ENCODE measurements around the gene WASHC3. TPM values are rescaled to one million over a fixed set of nuclear protein-coding genes. Genes with fewer than 3 reads are reported as not detected.

The WASHC3 gene
- total and polyA plus RNA-seq, 2 donors (not counting 3 experiments of a cell fraction or from before 2014, with no cell fraction given) = 27.8 to 28.8 TPM

DNA sequence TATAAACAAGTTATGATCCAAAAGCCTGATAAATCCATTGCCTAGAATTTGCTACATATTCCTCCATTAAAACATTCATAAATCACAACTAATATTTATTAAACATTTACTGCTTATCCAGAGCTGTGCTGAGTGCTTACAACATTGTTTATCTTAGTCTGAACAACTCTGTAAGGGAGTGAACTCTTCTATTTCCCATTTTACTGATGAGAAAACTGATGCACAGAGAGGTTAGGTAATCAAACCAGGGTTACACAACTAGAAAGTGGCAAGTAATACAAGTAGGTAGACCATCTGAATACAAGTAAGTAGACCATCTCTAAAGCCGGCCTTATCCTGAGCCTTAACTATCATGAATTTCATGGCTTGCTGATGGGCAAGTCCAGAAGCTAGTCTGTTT, 39.5 kb downstream of the WASHC3 start:
- FAIRE-seq (no peak), DNase-seq (ENCODE audit: low read depth, low spot score) (no peak)
- no peaks in the 10 kb centered on the region for H3K9me1 ChIP-seq (replicated peaks; ENCODE audit: control insufficient read depth, extremely low read depth, insufficient read depth, low read length)
- no peaks in the 10 kb centered on the region for H4K20me1 ChIP-seq (replicated peaks; ENCODE audit: control insufficient read depth, extremely low read depth, insufficient read depth, low read length)
- H3K9me3 ChIP-seq (replicated peaks; ENCODE audit: control insufficient read depth, insufficient read depth, low read length) = no peaks in the 10 kb centered on the region
- H2AFZ ChIP-seq (ENCODE audit: low read depth, low read length) = no peak overlapping the region
- POLR2A ChIA-PET = no interaction called here
- no peak overlapping the region for H3K27ac ChIP-seq (ENCODE audit: insufficient read depth, low read depth, low read length)
- no peaks in the 10 kb centered on the region for H3K36me3 ChIP-seq (ENCODE audit: control insufficient read depth in 2 of 2, extremely low read depth in 1 of 2, insufficient read depth in 2 of 2, low read length in 2 of 2)
- H3K4me1 ChIP-seq (ENCODE audit: control insufficient read depth, extremely low read depth, insufficient read depth, low read length) = no peaks in the 10 kb centered on the region
- no peaks in the 10 kb centered on the region for H3K27me3 ChIP-seq (ENCODE audit: control insufficient read depth in 2 of 2, insufficient read depth in 2 of 2, low read length in 2 of 2)
- intact Hi-C loops (cut with micrococcal nuclease) (no loop called here), dilution Hi-C loops (cut with MboI; ENCODE audit: extremely low pct_ligation_motif_present, low sequenced_read_pairs) (no loop called here)
- H3K4me3 ChIP-seq (replicated peaks in 1 of 3; ENCODE audit: insufficient read depth in 1 of 3, low read depth in 1 of 3, low read length in 3 of 3) = no peak overlapping the region
- H3K79me2 ChIP-seq (ENCODE audit: control insufficient read depth, insufficient read depth, low read length) = no peaks in the 10 kb centered on the region
- no TSS peak for BruUV-seq (replicated peaks)
- no peak overlapping the region for H3K9ac ChIP-seq (replicated peaks; ENCODE audit: extremely low read depth, insufficient read depth, low read length)
- no peak overlapping the region for H3K4me2 ChIP-seq (ENCODE audit: insufficient read depth, low read length)
- CTCF ChIA-PET = no interaction called here
- no peak for TF ChIP-seq POLR2AphosphoS5 (IDR thresholded peaks at IDR 0.05; ENCODE audit: insufficient read depth, low read depth, low read length)
- TF ChIP-seq, protein P1, sequence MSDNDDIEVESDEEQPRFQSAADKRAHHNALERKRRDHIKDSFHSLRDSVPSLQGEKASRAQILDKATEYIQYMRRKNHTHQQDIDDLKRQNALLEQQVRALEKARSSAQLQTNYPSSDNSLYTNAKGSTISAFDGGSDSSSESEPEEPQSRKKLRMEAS (IDR thresholded peaks at IDR 0.05; ENCODE audit: insufficient read depth, insufficient read length) = no peak

DNA sequence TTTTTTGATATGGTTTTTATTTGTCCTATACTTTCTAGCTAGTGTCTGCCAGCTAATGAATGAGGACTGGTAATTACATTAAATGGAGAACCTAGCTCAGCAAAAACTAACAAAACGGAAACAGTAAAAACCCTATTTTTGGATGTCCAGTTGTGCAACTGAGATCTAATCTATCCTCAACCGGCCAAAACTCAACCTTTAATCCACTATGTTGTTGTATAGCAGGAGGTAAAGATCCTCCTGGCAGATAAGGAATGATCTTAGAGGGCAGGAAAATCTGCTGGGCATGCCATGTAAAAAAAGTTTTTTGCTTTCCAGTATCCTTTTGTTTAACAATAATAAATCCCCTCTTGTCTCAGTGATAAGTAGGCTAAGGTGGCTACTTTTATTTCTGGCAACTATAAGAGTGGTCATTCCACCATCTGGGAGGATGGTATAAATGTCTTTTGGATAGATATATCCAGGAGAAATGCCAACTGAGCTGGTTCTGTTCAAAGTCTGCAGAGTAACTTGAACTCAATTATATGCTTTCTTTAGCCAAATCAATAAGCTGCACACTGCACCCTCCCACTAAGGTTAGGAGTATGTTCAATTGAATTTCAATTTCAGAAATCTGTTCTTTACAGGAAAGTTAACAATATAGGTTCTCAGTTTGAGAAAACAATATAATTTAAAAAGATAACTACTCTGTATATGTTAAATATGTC, 40.1 kb downstream of the WASHC3 start:
- intact Hi-C loops (cut with micrococcal nuclease) = no loop called here
- no peaks in the 10 kb centered on the region for H3K36me3 ChIP-seq (ENCODE audit: control insufficient read depth in 2 of 2, extremely low read depth in 1 of 2, insufficient read depth in 2 of 2, low read length in 2 of 2)
- H3K4me3 ChIP-seq (replicated peaks in 1 of 3; ENCODE audit: insufficient read depth in 1 of 3, low read depth in 1 of 3, low read length in 3 of 3) = no peak overlapping the region
- H3K27me3 ChIP-seq (ENCODE audit: control insufficient read depth in 2 of 2, insufficient read depth in 2 of 2, low read length in 2 of 2) = no peaks in the 10 kb centered on the region
- ChIA-PET CTCF (no interaction called here), POLR2A (no interaction called here)
- no peak overlapping the region for H3K27ac ChIP-seq (ENCODE audit: insufficient read depth, low read depth, low read length)
- DNase-seq (ENCODE audit: low read depth, low spot score) = no peak
- H4K20me1 ChIP-seq (replicated peaks; ENCODE audit: control insufficient read depth, extremely low read depth, insufficient read depth, low read length) = no peaks in the 10 kb centered on the region
- H3K79me2 ChIP-seq (ENCODE audit: control insufficient read depth, insufficient read depth, low read length) = no peaks in the 10 kb centered on the region
- TF ChIP-seq, protein P2, sequence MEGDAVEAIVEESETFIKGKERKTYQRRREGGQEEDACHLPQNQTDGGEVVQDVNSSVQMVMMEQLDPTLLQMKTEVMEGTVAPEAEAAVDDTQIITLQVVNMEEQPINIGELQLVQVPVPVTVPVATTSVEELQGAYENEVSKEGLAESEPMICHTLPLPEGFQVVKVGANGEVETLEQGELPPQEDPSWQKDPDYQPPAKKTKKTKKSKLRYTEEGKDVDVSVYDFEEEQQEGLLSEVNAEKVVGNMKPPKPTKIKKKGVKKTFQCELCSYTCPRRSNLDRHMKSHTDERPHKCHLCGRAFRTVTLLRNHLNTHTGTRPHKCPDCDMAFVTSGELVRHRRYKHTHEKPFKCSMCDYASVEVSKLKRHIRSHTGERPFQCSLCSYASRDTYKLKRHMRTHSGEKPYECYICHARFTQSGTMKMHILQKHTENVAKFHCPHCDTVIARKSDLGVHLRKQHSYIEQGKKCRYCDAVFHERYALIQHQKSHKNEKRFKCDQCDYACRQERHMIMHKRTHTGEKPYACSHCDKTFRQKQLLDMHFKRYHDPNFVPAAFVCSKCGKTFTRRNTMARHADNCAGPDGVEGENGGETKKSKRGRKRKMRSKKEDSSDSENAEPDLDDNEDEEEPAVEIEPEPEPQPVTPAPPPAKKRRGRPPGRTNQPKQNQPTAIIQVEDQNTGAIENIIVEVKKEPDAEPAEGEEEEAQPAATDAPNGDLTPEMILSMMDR (IDR thresholded peaks at IDR 0.05; ENCODE audit: extremely low read depth in 1 of 2, insufficient read depth in 1 of 2, low read depth in 1 of 2, low read length in 2 of 2) = no peak
- TF ChIP-seq JUN (IDR thresholded peaks at IDR 0.05; ENCODE audit: borderline replicate concordance, insufficient read depth, insufficient read length, low read depth) (no peak), POLR2AphosphoS5 (IDR thresholded peaks at IDR 0.05; ENCODE audit: insufficient read depth, low read depth, low read length) (no peak), EZH2 (IDR thresholded peaks at IDR 0.05; ENCODE audit: borderline replicate concordance, low read depth, low read length, severe bottlenecking) (no peak), FOS (IDR thresholded peaks at IDR 0.05; ENCODE audit: borderline replicate concordance, insufficient read depth, low read length) (no peak), POLR2A (IDR thresholded peaks at IDR 0.05; ENCODE audit: low read depth, low read length) (no peak), MYC (IDR thresholded peaks at IDR 0.05; ENCODE audit: low read depth, low read length) (no peak), GATA2 (IDR thresholded peaks at IDR 0.05; ENCODE audit: insufficient read depth, insufficient read length, low read depth, low read length) (no peak)
- TF ChIP-seq, protein P1 (IDR thresholded peaks at IDR 0.05; ENCODE audit: insufficient read depth, insufficient read length) = no peak
- no peaks in the 10 kb centered on the region for H3K4me1 ChIP-seq (ENCODE audit: control insufficient read depth, extremely low read depth, insufficient read depth, low read length)
- H3K9me3 ChIP-seq (replicated peaks; ENCODE audit: control insufficient read depth, insufficient read depth, low read length) = no peaks in the 10 kb centered on the region
- no peak overlapping the region for H2AFZ ChIP-seq (ENCODE audit: low read depth, low read length)
- FAIRE-seq = no peak
- H3K9me1 ChIP-seq (replicated peaks; ENCODE audit: control insufficient read depth, extremely low read depth, insufficient read depth, low read length) = no peaks in the 10 kb centered on the region
- H3K4me2 ChIP-seq (ENCODE audit: insufficient read depth, low read length) = no peak overlapping the region
- dilution Hi-C loops (cut with MboI; ENCODE audit: extremely low pct_ligation_motif_present, low sequenced_read_pairs) = no loop called here
- no peak overlapping the region for H3K9ac ChIP-seq (replicated peaks; ENCODE audit: extremely low read depth, insufficient read depth, low read length)
- no TSS peak for BruUV-seq (replicated peaks)

Data from endothelial cell of umbilical vein (primary cell).